Measurements from ENCODE around the gene HAPLN3.

GRCh38 chr15:88908697-88909621 is 13.6 kb upstream of the HAPLN3 start:
- TF ChIP-seq CTCF (IDR thresholded peaks at IDR 0.05) (no peak), JUND (IDR thresholded peaks at IDR 0.05) (no peak), EZH2phosphoT487 (IDR thresholded peaks at IDR 0.05; ENCODE audit: borderline replicate concordance, low read depth) (no peak), EP300 (IDR thresholded peaks at IDR 0.05; ENCODE audit: borderline replicate concordance in 1 of 2, low read depth in 1 of 2, low read length in 1 of 2) (no peak), POLR2AphosphoS5 (IDR thresholded peaks at IDR 0.05; ENCODE audit: low read depth, low read length) (no peak), GABPA (IDR thresholded peaks at IDR 0.05; ENCODE audit: low read depth) (no peak), PBX3 (IDR thresholded peaks at IDR 0.05) (no peak), USF2 (IDR thresholded peaks at IDR 0.05; ENCODE audit: borderline replicate concordance, low read depth, low read length) (no peak), RAD21 (IDR thresholded peaks at IDR 0.05; ENCODE audit: low read length) (no peak), TCF12 (IDR thresholded peaks at IDR 0.05) (no peak), GATA2 (CRISPR knock-in tag; IDR thresholded peaks at IDR 0.05) (no peak), MXI1 (IDR thresholded peaks at IDR 0.05; ENCODE audit: low read depth, low read length) (no peak), FOSL2 (IDR thresholded peaks at IDR 0.05; ENCODE audit: borderline replicate concordance, low read depth) (no peak)

All from SK-N-SH (cell line).